MM.1S (cell line): Measurements from ENCODE around the gene UBA7.
"Not testable (repeated sequence)": the region's sequence is repeated elsewhere in the genome, so short reads cannot be mapped to it uniquely, and the experiment has no call there.

Source experiments
- DNase-seq: peaks from one replicate; pipeline ENCODE4 v3.0.0-alpha.2; 2015
- H2AFZ ChIP-seq: fragments of 300-600 bp; sonication (generic); 2 replicates; pipeline ENCODE4 v1.6.0; 2016; ENCODE audit warnings: antibody characterized with exemption, low read length
- H3F3A ChIP-seq: fragments of 300-600 bp; sonication (generic); 2 replicates; pipeline ENCODE4 v1.6.1; 2016; ENCODE audit warnings: mild to moderate bottlenecking, antibody characterized with exemption, low read length, moderate library complexity, mixed read lengths; ENCODE audit not compliant: insufficient read depth
- H3K27ac ChIP-seq: fragments of 300-600 bp; sonication (generic); 2 replicates; pipeline ENCODE4 v1.5.1; 2016; ENCODE audit warnings: mild to moderate bottlenecking, low read length
- H3K27me3 ChIP-seq: fragments of 300-600 bp; sonication (generic); replicated peaks from 2 replicates; pipeline ENCODE4 v1.6.0; 2016; ENCODE audit warnings: low read length; ENCODE audit not compliant: insufficient read depth
- H3K36me3 ChIP-seq: fragments of 300-600 bp; sonication (generic); replicated peaks from 2 replicates; pipeline ENCODE4 v1.6.1; 2016; ENCODE audit warnings: mild to moderate bottlenecking, low read length, mixed read lengths; ENCODE audit not compliant: insufficient read depth
- H3K4me1 ChIP-seq: fragments of 300-600 bp; sonication (generic); 2 replicates; pipeline ENCODE4 v1.6.1; 2016; ENCODE audit warnings: low read length, mixed read lengths
- H3K4me2 ChIP-seq: fragments of 300-600 bp; sonication (generic); 2 replicates; pipeline ENCODE4 v1.6.0; 2016; ENCODE audit warnings: low read depth, low read length
- H3K4me3 ChIP-seq: fragments of 300-600 bp; sonication (generic); 2 replicates; pipeline ENCODE4 v1.5.1; 2016; ENCODE audit warnings: low read length, mixed read lengths
- H3K79me2 ChIP-seq: fragments of 300-600 bp; sonication (generic); 2 replicates; pipeline ENCODE4 v1.6.1; 2016; ENCODE audit warnings: mixed run types, low read length, mixed read lengths
- H3K9ac ChIP-seq: fragments of 300-600 bp; sonication (generic); 2 replicates; pipeline ENCODE4 v1.6.1; 2016; ENCODE audit warnings: low read length, mixed read lengths
- H3K9me2 ChIP-seq: fragments of 300-600 bp; sonication (generic); replicated peaks from 2 replicates; pipeline ENCODE4 v1.6.1; 2016; ENCODE audit warnings: mild to moderate bottlenecking, low read length, mixed read lengths; ENCODE audit not compliant: insufficient read depth
- H3K9me3 ChIP-seq: fragments of 300-600 bp; sonication (generic); replicated peaks from 2 replicates; pipeline ENCODE4 v1.6.1; 2016; ENCODE audit warnings: mild to moderate bottlenecking, low read length, mixed read lengths; ENCODE audit not compliant: insufficient read depth
- H4K20me1 ChIP-seq: fragments of 300-600 bp; sonication (generic); 2 replicates; pipeline ENCODE4 v1.6.1; 2016; ENCODE audit warnings: mild to moderate bottlenecking, low read length, moderate library complexity, mixed read lengths; ENCODE audit not compliant: insufficient read depth
- CTCF ChIP-seq: fragments of 300-600 bp; sonication (generic); IDR thresholded peaks from 2 replicates; pipeline ENCODE4 v1.5.1; 2016; ENCODE audit warnings: antibody characterized with exemption, low read length, mixed read lengths
- EZH2 ChIP-seq: fragments of 300-600 bp; sonication (generic); optimal IDR thresholded peaks from 2 replicates; pipeline ENCODE3; 2017; ENCODE audit warnings: low read depth, mild to moderate bottlenecking, antibody characterized with exemption, low read length, mixed read lengths
- EZH2phosphoT487 ChIP-seq: fragments of 300-600 bp; sonication (generic); IDR thresholded peaks from 2 replicates; pipeline ENCODE4 v1.6.1; 2018; ENCODE audit warnings: antibody characterized with exemption, low read length

Gene UBA7

DNA sequence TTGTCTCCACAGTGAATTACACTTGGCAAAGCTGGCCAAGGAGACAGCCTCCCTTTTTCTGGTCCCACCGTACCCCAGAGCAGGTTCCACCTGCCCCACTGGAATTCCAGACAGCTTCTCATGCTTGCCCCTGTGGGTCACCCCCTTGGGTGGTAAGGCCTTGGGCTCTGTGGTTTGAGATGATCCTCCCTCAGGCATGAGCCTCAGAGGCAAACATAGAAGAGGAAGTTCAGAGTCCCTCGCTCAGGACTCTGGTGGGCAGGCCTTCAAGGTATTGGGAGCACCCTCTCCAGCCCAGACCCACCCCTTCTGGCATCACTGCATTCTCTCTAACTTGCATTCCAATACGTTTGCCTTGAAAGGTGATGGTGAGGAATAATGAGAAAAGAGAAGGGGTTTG is 17.6 kb upstream of the UBA7 start:
- no peaks in the 10 kb centered on the region for H3K9me2 ChIP-seq
- no peaks in the 10 kb centered on the region for H3K79me2 ChIP-seq
- no peak for TF ChIP-seq EZH2
- no peak for TF ChIP-seq CTCF
- TF ChIP-seq EZH2phosphoT487 = no peak
- H3K27ac ChIP-seq = no peak overlapping the region
- no peak overlapping the region for H3K4me2 ChIP-seq
- no peaks in the 10 kb centered on the region for H3K27me3 ChIP-seq
- no peak for DNase-seq
- no peak overlapping the region for H2AFZ ChIP-seq
- no peaks in the 10 kb centered on the region for H3F3A ChIP-seq
- no peak overlapping the region for H3K4me3 ChIP-seq
- H3K4me1 ChIP-seq = no peaks in the 10 kb centered on the region
- no peak overlapping the region for H3K9ac ChIP-seq
- H3K36me3 ChIP-seq = no peaks in the 10 kb centered on the region
- H3K9me3 ChIP-seq = no peaks in the 10 kb centered on the region
- no peaks in the 10 kb centered on the region for H4K20me1 ChIP-seq

DNA sequence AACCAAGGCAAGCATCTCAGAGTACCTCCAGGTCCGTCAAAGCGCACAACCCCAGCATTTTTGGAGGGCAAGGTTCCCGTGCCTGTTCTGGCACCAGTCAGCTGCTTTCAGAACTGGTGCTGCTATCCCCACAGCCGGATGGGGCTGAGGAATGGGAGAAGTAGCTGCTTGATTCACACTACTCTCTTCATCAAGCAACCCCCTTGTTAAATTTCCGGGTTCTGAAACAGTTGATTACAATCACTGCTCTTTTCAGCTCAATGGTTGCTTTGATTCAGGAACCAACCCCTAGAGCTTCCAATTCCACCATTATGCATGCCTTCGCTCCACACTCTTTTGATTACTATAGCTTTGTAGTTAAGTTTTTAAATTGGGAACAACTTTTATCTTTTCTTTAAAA is 12.3 kb upstream of the UBA7 start:
- no peaks in the 10 kb centered on the region for H3K9me3 ChIP-seq
- H3K4me3 ChIP-seq = no peak overlapping the region
- no peak overlapping the region for H3K9ac ChIP-seq
- no peaks in the 10 kb centered on the region for H3F3A ChIP-seq
- DNase-seq = no peak
- no peaks in the 10 kb centered on the region for H3K27me3 ChIP-seq
- H3K27ac ChIP-seq = no peak overlapping the region
- no peaks in the 10 kb centered on the region for H3K9me2 ChIP-seq
- H4K20me1 ChIP-seq = no peaks in the 10 kb centered on the region
- H2AFZ ChIP-seq = no peak overlapping the region
- no peak overlapping the region for H3K4me2 ChIP-seq
- no peaks in the 10 kb centered on the region for H3K4me1 ChIP-seq
- H3K36me3 ChIP-seq = no peaks in the 10 kb centered on the region
- no peak for TF ChIP-seq EZH2phosphoT487
- TF ChIP-seq EZH2 = no peak
- no peak for TF ChIP-seq CTCF
- no peaks in the 10 kb centered on the region for H3K79me2 ChIP-seq

GRCh38 chr3:49823131-49823530 is 9.4 kb upstream of the UBA7 start:
- not testable (repeated sequence) for H2AFZ ChIP-seq, H3K4me2 ChIP-seq, H3K9me2 ChIP-seq, H3K9ac ChIP-seq, H3K27ac ChIP-seq, DNase-seq, H3K27me3 ChIP-seq, H3K79me2 ChIP-seq, H4K20me1 ChIP-seq, H3K36me3 ChIP-seq, H3K4me3 ChIP-seq, H3F3A ChIP-seq, H3K9me3 ChIP-seq, H3K4me1 ChIP-seq

DNA sequence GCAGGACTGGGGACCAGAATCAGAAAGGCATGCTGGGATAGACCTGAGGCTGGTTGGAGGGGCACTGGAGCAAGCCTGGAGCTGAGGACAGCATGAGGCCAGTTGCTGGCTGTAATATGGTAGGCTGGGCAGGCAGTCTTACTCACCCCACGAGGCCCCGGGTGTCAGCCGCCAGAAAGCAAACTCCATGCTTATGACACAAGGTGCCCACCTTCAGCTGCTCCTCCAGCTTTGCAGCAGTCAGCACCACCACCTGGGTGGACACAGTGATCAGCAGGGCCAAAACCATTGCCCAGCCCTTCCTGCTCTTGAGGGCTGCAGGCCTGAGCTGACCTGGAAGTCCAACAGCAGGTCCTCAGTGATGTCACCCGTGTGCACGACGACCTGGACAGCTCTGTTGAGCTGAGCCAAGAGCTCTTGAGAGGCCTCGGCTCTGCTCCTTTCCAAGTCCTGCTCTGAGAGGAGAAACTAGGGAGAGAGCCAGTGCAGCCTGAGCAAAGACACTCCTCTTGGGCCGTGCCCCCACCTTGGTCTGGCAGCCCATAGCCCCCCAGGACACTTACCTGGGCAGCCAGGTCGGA is 747 bp downstream of the UBA7 start:
- H3K4me2 ChIP-seq = peak overlapping the region; percentile 79; the same call in 1 of the 2 replicates
- H3F3A ChIP-seq = no peaks in the 10 kb centered on the region
- no peaks in the 10 kb centered on the region for H3K36me3 ChIP-seq
- peak overlapping the region; percentile 91; the same call in 1 of the 2 replicates for H2AFZ ChIP-seq
- no peaks in the 10 kb centered on the region for H3K9me2 ChIP-seq
- H3K79me2 ChIP-seq = no peaks in the 10 kb centered on the region
- DNase-seq = no peak
- no peaks in the 10 kb centered on the region for H3K9me3 ChIP-seq
- H4K20me1 ChIP-seq = no peaks in the 10 kb centered on the region
- TF ChIP-seq EZH2 = no peak
- TF ChIP-seq EZH2phosphoT487 = no peak
- no peak for TF ChIP-seq CTCF
- peaks cover 3% of the 10 kb centered on the region; the same call in 1 of the 2 replicates for H3K4me1 ChIP-seq
- H3K9ac ChIP-seq = peak overlapping the region; percentile 33; the same call in 1 of the 2 replicates
- H3K4me3 ChIP-seq = peak overlapping the region; percentile 56; the same call in 1 of the 2 replicates
- no peak overlapping the region for H3K27ac ChIP-seq
- H3K27me3 ChIP-seq = no peaks in the 10 kb centered on the region
